ENCODE measurements around the gene XRCC3. TPM values are rescaled to one million over a fixed set of nuclear protein-coding genes. Genes with fewer than 3 reads are reported as not detected.
A peak's percentile ranks its signal among the peaks of the same experiment; 100 is the strongest.

The XRCC3 gene
- total and polyA plus RNA-seq, 2 experiments from 2014 or later = 20.4 to 72.9 TPM

GRCh38 chr14:103702497-103703432 is 12.5 kb downstream of the XRCC3 start:
- no peak for ATAC-seq
- no peak for DNase-seq (ENCODE audit: low spot score)
- no peak overlapping the region for H3K4me2 ChIP-seq
- H3K27me3 ChIP-seq (ENCODE audit: insufficient read depth) = no peaks in the 10 kb centered on the region
- H3K27ac ChIP-seq (ENCODE audit: low read depth) = no peak overlapping the region
- H3K4me1 Mint-ChIP-seq = peaks cover 9% of the 10 kb centered on the region
- H3K4me3 Mint-ChIP-seq = no peak overlapping the region; the same call in 2 of the 3 replicates
- no peak overlapping the region for H3K4me3 ChIP-seq
- no peaks in the 10 kb centered on the region for H3K79me2 ChIP-seq (replicated peaks; ENCODE audit: insufficient read depth)
- no peaks in the 10 kb centered on the region; the same call in 1 of the 2 replicates for H3K36me3 ChIP-seq (ENCODE audit: insufficient read depth)
- no peaks in the 10 kb centered on the region; the same call in 2 of the 3 replicates for H3K9me3 Mint-ChIP-seq
- TF ChIP-seq JUNB (IDR thresholded peaks at IDR 0.05; ENCODE audit: unreplicated experiment) = no peak
- TF ChIP-seq CTCF (conservative IDR thresholded peaks at IDR 0.05; ENCODE audit: low read depth in 2 of 2) = no peak
- no peak for TF ChIP-seq EZH2phosphoT487 (IDR thresholded peaks at IDR 0.05; ENCODE audit: unreplicated experiment)
- TF ChIP-seq ZNF462 (CRISPR knock-in tag; IDR thresholded peaks at IDR 0.05) = no peak
- TF ChIP-seq ZNF114 (CRISPR knock-in tag; IDR thresholded peaks at IDR 0.05) = no peak
- no peak for TF ChIP-seq STAT1 (IDR thresholded peaks at IDR 0.05; ENCODE audit: unreplicated experiment)
- no peak for TF ChIP-seq EZH2 (IDR thresholded peaks at IDR 0.05; ENCODE audit: low read depth, unreplicated experiment)
- TF ChIP-seq ETS1 (IDR thresholded peaks at IDR 0.05) = no peak
- no peak for TF ChIP-seq CREB1 (CRISPR knock-in tag; IDR thresholded peaks at IDR 0.05; ENCODE audit: low read depth)
- no peak for TF ChIP-seq POLR2AphosphoS5 (IDR thresholded peaks at IDR 0.05; ENCODE audit: low read depth)
- TF ChIP-seq ZNF331 (CRISPR knock-in tag; IDR thresholded peaks at IDR 0.05; ENCODE audit: low read depth) = no peak
- TF ChIP-seq NANOG (IDR thresholded peaks at IDR 0.05; ENCODE audit: borderline replicate concordance) = no peak
- TF ChIP-seq REST (IDR thresholded peaks at IDR 0.05; ENCODE audit: unreplicated experiment) = no peak
- H3K27ac Mint-ChIP-seq = peak overlapping the region; percentile 78
- H3F3A ChIP-seq (replicated peaks; ENCODE audit: low read depth) = peaks cover 3% of the 10 kb centered on the region; the same call in 1 of the 2 replicates
- H4K20me1 ChIP-seq (replicated peaks; ENCODE audit: insufficient read depth) = peaks cover 4% of the 10 kb centered on the region; the same call in 1 of the 2 replicates
- no peak overlapping the region for H2AFZ ChIP-seq
- H3K4me1 ChIP-seq (ENCODE audit: insufficient read depth) = no peaks in the 10 kb centered on the region
- H3K9me2 ChIP-seq (ENCODE audit: insufficient read depth) = no peaks in the 10 kb centered on the region
- H3K36me3 Mint-ChIP-seq (ENCODE audit: low read depth) = peaks cover 42% of the 10 kb centered on the region
- peaks cover 28% of the 10 kb centered on the region for H3K27me3 Mint-ChIP-seq (ENCODE audit: insufficient read depth, low read depth, poor library complexity)

Measured in GM23338 (cell line).